CD1c-positive myeloid dendritic cell (primary cell): Measurements from ENCODE around the gene TBCD.
A peak's percentile ranks its signal among the peaks of the same experiment; 100 is the strongest.

Experiments used
- DNase-seq: peaks from one replicate; pipeline ENCODE4 v3.0.0-alpha.2; 2016; ENCODE audit errors: extremely low spot score

Gene TBCD

GRCh38 chr17:82832411-82832810, 80.5 kb downstream of the TBCD start:
- no peak for DNase-seq

GRCh38 chr17:82832881-82833475, 81.1 kb downstream of the TBCD start:
- no peak for DNase-seq

- DNase-seq = peak; percentile 65
Observed at GRCh38 chr17:82835122-82835521, 83.3 kb downstream of the TBCD start.

GRCh38 chr17:82835766-82836512, 84.1 kb downstream of the TBCD start:
- DNase-seq = peak; percentile 70

GRCh38 chr17:82836823-82837357, 85.0 kb downstream of the TBCD start:
- peak; percentile 59 for DNase-seq

- peak; percentile 75 for DNase-seq
Observed at GRCh38 chr17:82837586-82838320, 85.9 kb downstream of the TBCD start.

- peak; percentile 94 for DNase-seq
Observed at GRCh38 chr17:82838386-82839063, 86.7 kb downstream of the TBCD start.

GRCh38 chr17:82839617-82840292, 87.9 kb downstream of the TBCD start, which contains the start of gene ZNF750:
TSS of gene ZNF750 (minus strand) at chr17:82840022. CDS start at chr17:82832454, 7,568 bp downstream.
- no peak for DNase-seq

- no peak for DNase-seq
Observed at GRCh38 chr17:82840431-82840831, 88.6 kb downstream of the TBCD start.

GRCh38 chr17:82841921-82842596, 90.2 kb downstream of the TBCD start:
- DNase-seq = no peak

- no peak for DNase-seq
Observed at GRCh38 chr17:82843904-82844680, 92.2 kb downstream of the TBCD start.

- no peak for DNase-seq
Observed at GRCh38 chr17:82844796-82845162, 92.9 kb downstream of the TBCD start.

GRCh38 chr17:82845163-82845807, 93.4 kb downstream of the TBCD start:
- no peak for DNase-seq

- no peak for DNase-seq
Observed at GRCh38 chr17:82846061-82846691, 94.3 kb downstream of the TBCD start.

- DNase-seq = no peak
Observed at GRCh38 chr17:82848022-82848592, 96.2 kb downstream of the TBCD start.

GRCh38 chr17:82849076-82849945, 97.4 kb downstream of the TBCD start:
- peak; percentile 24 for DNase-seq

- DNase-seq = no peak
Observed at GRCh38 chr17:82851381-82851780, 99.5 kb downstream of the TBCD start.

- DNase-seq = no peak
Observed at GRCh38 chr17:82854226-82854625, 102.4 kb downstream of the TBCD start.
